MCF 10A (cell line): ENCODE measurements around the gene FAM229B. TPM values are rescaled to one million over a fixed set of nuclear protein-coding genes. Genes with fewer than 3 reads are reported as not detected.

ENCODE experiments used
- BruUV-seq: library from RNA; stranded (reverse); fragments of 400-500 nt; replicated peaks from 2 replicates; lab custom pipeline; 2021; lab: Mats Ljungman, UMichigan
- CTCF ChIA-PET: fragments of 300-600 bp; sonication (Branson Sonifier 250); formaldehyde crosslinking; extraction: SDS; loops from one replicate; lab custom pipeline; 2021; ENCODE audit warnings: antibody characterized with exemption, inconsistent platforms; lab: Yijun Ruan, JAX
- POLR2A ChIA-PET: fragments of 300-600, 350-650 bp; sonication (Branson Sonifier 250); formaldehyde crosslinking; extraction: SDS; loops from one replicate; lab custom pipeline; 2020; ENCODE audit warnings: antibody characterized with exemption, inconsistent platforms; lab: Yijun Ruan, JAX
- DNase-seq: peaks from one replicate; pipeline ENCODE4 v3.0.0-alpha.2; 2018; ENCODE audit not compliant: unreplicated experiment
- H3K27ac Mint-ChIP-seq: one replicate; pipeline ENCODE4 v1.8.0; 2022; ENCODE audit warnings: mild to moderate bottlenecking, low read depth, mixed read lengths; ENCODE audit not compliant: unreplicated experiment
- H3K27me3 Mint-ChIP-seq: one replicate; pipeline ENCODE4 v1.8.0; 2022; ENCODE audit warnings: mixed read lengths; ENCODE audit not compliant: insufficient read depth, unreplicated experiment
- H3K36me3 Mint-ChIP-seq: one replicate; pipeline ENCODE4 v1.8.0; 2022; ENCODE audit warnings: mild to moderate bottlenecking, moderate library complexity, mixed read lengths; ENCODE audit not compliant: insufficient read depth, unreplicated experiment
- H3K4me1 Mint-ChIP-seq: one replicate; pipeline ENCODE4 v1.8.0; 2022; ENCODE audit warnings: mixed read lengths; ENCODE audit not compliant: insufficient read depth, unreplicated experiment
- H3K4me3 Mint-ChIP-seq: one replicate; pipeline ENCODE4 v1.8.0; 2022; ENCODE audit warnings: mild to moderate bottlenecking, moderate library complexity, mixed read lengths; ENCODE audit not compliant: unreplicated experiment
- H3K9me3 Mint-ChIP-seq: one replicate; pipeline ENCODE4 v1.8.0; 2022; ENCODE audit warnings: mixed read lengths; ENCODE audit not compliant: unreplicated experiment
- CTCF ChIP-seq: fragments of 200-600 bp; IDR thresholded peaks from one replicate; pipeline ENCODE4 v1.8.0; 2022; ENCODE audit warnings: antibody characterized with exemption, mild to moderate bottlenecking; ENCODE audit not compliant: unreplicated experiment
- intact Hi-C: fragments of 100-400 bp; cut with micrococcal nuclease; formaldehyde crosslinking; loops from 2 replicates; pipeline ENCODE4 v1.14.1; 2022
- total RNA-seq: library from RNA; stranded (reverse); gene quantifications from 2 replicates; pipeline ENCODE4 v1.2.3, GENCODE V29; 2022

The FAM229B gene
- total RNA-seq, 1 experiment from 2014 or later, result 10.8 TPM

- Mint-ChIP-seq H3K27ac (no peak within 1 kb of the TSS), H3K27me3 (no peaks in the 10 kb centered on the region), H3K4me1 (no peaks in the 10 kb centered on the region), H3K4me3 (no peak within 1 kb of the TSS), H3K36me3 (no peaks in the 10 kb centered on the region), H3K9me3 (no peaks in the 10 kb centered on the region)
- ChIA-PET CTCF (interaction anchor here (0.5 to 5.9 kb wide), 5 partner anchors 9 to 533 kb away, joined by 4 to 29 read pairs (median 6); no protein-coding TSS in a partner anchor), POLR2A (interaction anchor here (1.1 kb wide), 1 partner anchor 27 kb away, joined by 5 read pairs; no protein-coding TSS in a partner anchor)
- TF ChIP-seq CTCF, result no peak
- DNase-seq, result no peak
- no TSS peak for BruUV-seq
- intact Hi-C loops, result no loop called here
Observed at GRCh38 chr6:112054001-112054400, 33.4 kb upstream of the FAM229B start, which contains the start of gene CCN6. Gene CCN6, plus strand, starts transcription at chr6:112054104. Its CDS starts 254 bp downstream, at chr6:112054358.

GRCh38 chr6:112054555-112055190 is 32.7 kb upstream of the FAM229B start:
- H3K27ac Mint-ChIP-seq, result no peak overlapping the region
- CTCF ChIA-PET, result interaction anchor here (0.6 to 5.9 kb wide), 5 partner anchors 10 to 534 kb away, joined by 4 to 29 read pairs (median 6); no protein-coding TSS in a partner anchor

GRCh38 chr6:112058243-112059032 is 29.0 kb upstream of the FAM229B start:
- no peaks in the 10 kb centered on the region for H3K4me1 Mint-ChIP-seq
- ChIA-PET POLR2A (no interaction called here), CTCF (interaction anchor here (1.1 to 5.9 kb wide), 4 partner anchors 14 to 348 kb away, joined by 4 to 29 read pairs (median 5); no protein-coding TSS in a partner anchor)
- intact Hi-C loops, result no loop called here
- DNase-seq, result no peak
- no peak overlapping the region for H3K4me3 Mint-ChIP-seq
- BruUV-seq, result no TSS peak
- no peaks in the 10 kb centered on the region for H3K36me3 Mint-ChIP-seq
- H3K27me3 Mint-ChIP-seq, result no peaks in the 10 kb centered on the region
- no peak overlapping the region for H3K27ac Mint-ChIP-seq
- H3K9me3 Mint-ChIP-seq, result no peaks in the 10 kb centered on the region
- TF ChIP-seq CTCF, result no peak

More at GRCh38 chr6:112054555-112055190, 32.7 kb upstream of the FAM229B start:
- Mint-ChIP-seq H3K4me3 (no peak overlapping the region), H3K36me3 (no peaks in the 10 kb centered on the region), H3K9me3 (no peaks in the 10 kb centered on the region), H3K4me1 (no peaks in the 10 kb centered on the region), H3K27me3 (no peaks in the 10 kb centered on the region)
- intact Hi-C loops, result no loop called here
- POLR2A ChIA-PET, result interaction anchor here (1.1 kb wide), 1 partner anchor 26 kb away, joined by 5 read pairs; no protein-coding TSS in a partner anchor
- no TSS peak for BruUV-seq
- no peak for DNase-seq
- no peak for TF ChIP-seq CTCF

- no TSS peak for BruUV-seq
- Mint-ChIP-seq H3K36me3 (no peaks in the 10 kb centered on the region), H3K9me3 (no peaks in the 10 kb centered on the region), H3K27me3 (no peaks in the 10 kb centered on the region), H3K27ac (no peak overlapping the region), H3K4me3 (no peak overlapping the region), H3K4me1 (no peaks in the 10 kb centered on the region)
- ChIA-PET CTCF (interaction anchor here (0.6 to 1.9 kb wide), 5 partner anchors 12 to 563 kb away, joined by 3 to 7 read pairs (median 3); no protein-coding TSS in a partner anchor), POLR2A (interaction anchor here (1.2 kb wide), 1 partner anchor 13 kb away, joined by 4 read pairs; no protein-coding TSS in a partner anchor)
- no peak for DNase-seq
- intact Hi-C loops, result no loop called here
- no peak for TF ChIP-seq CTCF
Observed at GRCh38 chr6:112061605-112062004, 25.8 kb upstream of the FAM229B start.
